Measurements from ENCODE around the gene NAALADL2.

The NAALADL2 gene

DNA sequence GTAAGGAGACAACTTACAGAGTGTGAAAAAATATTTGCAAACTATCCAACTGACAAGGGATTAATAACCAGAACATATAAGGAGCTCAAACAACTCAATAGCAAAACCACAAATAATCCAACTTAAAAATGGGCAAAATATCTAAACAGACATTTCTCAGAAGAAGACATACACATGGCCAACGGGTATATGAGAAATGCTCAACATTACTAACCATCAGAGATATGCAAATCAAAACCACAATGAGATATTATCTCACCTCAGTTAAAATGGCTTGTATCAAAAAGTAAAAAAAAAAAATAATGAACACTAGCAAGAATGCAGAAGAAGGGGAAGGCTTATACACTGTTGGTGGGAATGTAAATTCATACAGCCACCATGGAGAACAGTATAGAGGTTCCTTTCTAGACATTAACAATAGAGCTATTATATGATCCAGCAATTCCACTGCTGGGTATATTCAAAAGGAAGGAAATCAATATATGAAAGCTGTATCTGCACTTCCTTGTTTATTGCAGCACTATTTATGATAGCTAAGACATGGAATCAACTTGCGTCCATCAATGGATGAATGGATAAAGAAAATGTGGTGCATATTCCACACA, 998.6 kb downstream of the NAALADL2 start:
- H3K27me3 ChIP-seq (ENCODE audit: control insufficient read depth in 1 of 2, insufficient read depth in 2 of 2, low read length in 2 of 2): no peaks in the 10 kb centered on the region
- no peaks in the 10 kb centered on the region for H3K9me3 ChIP-seq (ENCODE audit: low read length)
- no peaks in the 10 kb centered on the region for H3K36me3 ChIP-seq (ENCODE audit: insufficient read depth, low read length)
- H3K4me1 ChIP-seq (ENCODE audit: insufficient read depth, low read length): no peaks in the 10 kb centered on the region
- H3K9ac ChIP-seq (ENCODE audit: low read length): no peak overlapping the region
- H3K27ac ChIP-seq (ENCODE audit: low read depth, low read length): no peak overlapping the region
- no peak overlapping the region for H3K4me3 ChIP-seq (ENCODE audit: low read depth in 1 of 2, low read length in 2 of 2)

Measured in muscle layer of colon (tissue), 2 donors.